GM18526 (cell line): ENCODE measurements around the gene ZNF546.

Source experiments
- POLR2A ChIP-seq: IDR thresholded peaks from 3 replicates; pipeline ENCODE4 v1.6.1; 2011; ENCODE audit not compliant: insufficient read length; ENCODE audit errors: extremely low read depth

ZNF546 gene

GRCh38 chr19:39996811-39997637 is at the start of gene ZNF546:
Gene ZNF546 (plus strand): TSS chr19:39997060. CDS start chr19:39998327, 1,267 bp downstream.
- peak; percentile 97 for TF ChIP-seq POLR2A

GRCh38 chr19:39949026-39949747 is 47.7 kb upstream of the ZNF546 start:
- TF ChIP-seq POLR2A, result no peak

- no peak for TF ChIP-seq POLR2A
Observed at GRCh38 chr19:39951065-39951650, 45.7 kb upstream of the ZNF546 start.

GRCh38 chr19:39951686-39952085 is 45.2 kb upstream of the ZNF546 start:
- TF ChIP-seq POLR2A, result no peak

GRCh38 chr19:39953915-39954314 is 42.9 kb upstream of the ZNF546 start:
- no peak for TF ChIP-seq POLR2A

- TF ChIP-seq POLR2A, result no peak
Observed at GRCh38 chr19:39963898-39964297, 33.0 kb upstream of the ZNF546 start.

- no peak for TF ChIP-seq POLR2A
Observed at GRCh38 chr19:39966617-39967016, 30.2 kb upstream of the ZNF546 start.

GRCh38 chr19:39967561-39967960 is 29.3 kb upstream of the ZNF546 start:
- TF ChIP-seq POLR2A, result no peak

- no peak for TF ChIP-seq POLR2A
Observed at GRCh38 chr19:39968789-39969188, 28.1 kb upstream of the ZNF546 start.

- TF ChIP-seq POLR2A, result no peak
Observed at GRCh38 chr19:39969266-39969665, 27.6 kb upstream of the ZNF546 start.

- TF ChIP-seq POLR2A, result no peak
Observed at GRCh38 chr19:39969681-39970424, 27.0 kb upstream of the ZNF546 start.

- no peak for TF ChIP-seq POLR2A
Observed at GRCh38 chr19:39970425-39970674, 26.5 kb upstream of the ZNF546 start.

- TF ChIP-seq POLR2A, result peak; percentile 67
Observed at GRCh38 chr19:39970675-39971379, 26.0 kb upstream of the ZNF546 start, which contains the start of gene PSMC4. Gene PSMC4 (plus strand): TSS chr19:39971165. CDS start chr19:39971203, 38 bp downstream.

- no peak for TF ChIP-seq POLR2A
Observed at GRCh38 chr19:39971380-39972035, 25.4 kb upstream of the ZNF546 start.
